Measurements from ENCODE around the gene TAP1. TPM values are rescaled to one million over a fixed set of nuclear protein-coding genes. Genes with fewer than 3 reads are reported as not detected.

The TAP1 gene
- total RNA-seq, 1 donor from 2014 or later: 10.3 TPM

DNA sequence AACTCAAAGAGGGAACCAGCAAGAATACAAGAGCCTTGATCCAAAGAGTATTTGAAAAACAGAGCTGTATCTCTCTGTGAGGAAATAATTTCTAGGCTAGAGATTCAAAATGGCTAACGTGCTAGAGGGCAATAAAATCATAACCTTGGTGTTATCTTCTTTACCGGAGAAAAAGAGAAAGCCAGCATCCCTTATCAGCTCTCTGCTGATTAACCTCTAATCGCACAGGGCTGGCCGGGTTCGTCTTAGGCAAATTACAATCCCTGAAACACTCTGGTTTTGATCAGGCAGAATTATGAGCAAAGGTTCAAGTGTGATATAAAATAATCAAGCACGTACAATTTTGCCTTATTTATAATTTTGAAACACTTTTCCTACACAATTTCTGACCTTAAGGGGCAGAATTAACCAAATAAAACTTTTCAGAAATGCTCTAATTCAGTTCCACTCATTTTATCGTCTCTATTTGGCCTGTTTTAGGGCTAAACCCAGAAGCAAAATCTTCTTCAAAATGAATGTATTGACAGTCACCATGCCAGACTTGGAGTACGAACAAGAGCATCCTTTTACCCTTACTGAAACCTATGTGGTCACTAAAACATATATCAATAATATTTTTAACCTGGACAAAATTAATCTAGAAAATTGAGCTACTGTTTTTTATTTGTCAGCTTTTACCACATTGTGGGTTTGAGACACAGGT lies 14.2 kb upstream of the TAP1 start:
- no peak overlapping the region for H3K27ac Mint-ChIP-seq
- peaks cover 61% of the 10 kb centered on the region for H3K27me3 Mint-ChIP-seq (ENCODE audit: low read depth)
- no peak for DNase-seq (ENCODE audit: low spot score in 2 of 2, unreplicated experiment in 2 of 2)
- TF ChIP-seq, protein P1, sequence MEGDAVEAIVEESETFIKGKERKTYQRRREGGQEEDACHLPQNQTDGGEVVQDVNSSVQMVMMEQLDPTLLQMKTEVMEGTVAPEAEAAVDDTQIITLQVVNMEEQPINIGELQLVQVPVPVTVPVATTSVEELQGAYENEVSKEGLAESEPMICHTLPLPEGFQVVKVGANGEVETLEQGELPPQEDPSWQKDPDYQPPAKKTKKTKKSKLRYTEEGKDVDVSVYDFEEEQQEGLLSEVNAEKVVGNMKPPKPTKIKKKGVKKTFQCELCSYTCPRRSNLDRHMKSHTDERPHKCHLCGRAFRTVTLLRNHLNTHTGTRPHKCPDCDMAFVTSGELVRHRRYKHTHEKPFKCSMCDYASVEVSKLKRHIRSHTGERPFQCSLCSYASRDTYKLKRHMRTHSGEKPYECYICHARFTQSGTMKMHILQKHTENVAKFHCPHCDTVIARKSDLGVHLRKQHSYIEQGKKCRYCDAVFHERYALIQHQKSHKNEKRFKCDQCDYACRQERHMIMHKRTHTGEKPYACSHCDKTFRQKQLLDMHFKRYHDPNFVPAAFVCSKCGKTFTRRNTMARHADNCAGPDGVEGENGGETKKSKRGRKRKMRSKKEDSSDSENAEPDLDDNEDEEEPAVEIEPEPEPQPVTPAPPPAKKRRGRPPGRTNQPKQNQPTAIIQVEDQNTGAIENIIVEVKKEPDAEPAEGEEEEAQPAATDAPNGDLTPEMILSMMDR (IDR thresholded peaks at IDR 0.05; ENCODE audit: unreplicated experiment): no peak
- H3K4me3 Mint-ChIP-seq: no peak overlapping the region
- H3K4me1 Mint-ChIP-seq: peaks cover 2% of the 10 kb centered on the region
- no peaks in the 10 kb centered on the region for H3K36me3 Mint-ChIP-seq
- H3K9me3 Mint-ChIP-seq: no peaks in the 10 kb centered on the region

DNA sequence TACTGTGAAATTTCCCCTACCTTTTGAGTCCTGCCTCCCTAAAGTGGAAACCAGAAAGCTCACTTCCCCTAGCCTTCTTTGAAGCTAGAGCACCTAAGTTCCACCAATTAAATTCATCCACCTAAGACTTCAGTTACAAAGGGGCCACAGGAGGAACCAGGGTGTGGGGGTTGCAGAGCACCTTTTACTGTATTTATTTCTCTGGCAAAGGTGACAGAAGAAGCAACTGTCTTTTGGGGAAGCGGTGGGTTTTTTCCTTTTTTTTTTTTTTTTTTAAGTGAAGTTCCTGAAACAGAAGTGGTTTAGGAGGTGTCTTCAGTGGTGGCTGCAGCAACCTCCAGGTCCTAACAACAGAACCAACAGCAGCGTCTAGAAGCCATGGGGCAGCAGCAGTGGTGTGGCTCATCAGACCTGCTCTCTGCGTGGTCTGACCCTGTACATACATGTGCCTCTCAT lies 13.5 kb upstream of the TAP1 start:
- peaks cover 58% of the 10 kb centered on the region for H3K27me3 Mint-ChIP-seq (ENCODE audit: low read depth)
- no peak overlapping the region for H3K4me3 Mint-ChIP-seq
- DNase-seq (ENCODE audit: low spot score in 2 of 2, unreplicated experiment in 2 of 2): no peak
- H3K27ac Mint-ChIP-seq: no peak overlapping the region
- no peaks in the 10 kb centered on the region for H3K36me3 Mint-ChIP-seq
- no peaks in the 10 kb centered on the region for H3K9me3 Mint-ChIP-seq
- H3K4me1 Mint-ChIP-seq: peaks cover 4% of the 10 kb centered on the region
- TF ChIP-seq, protein P1 (IDR thresholded peaks at IDR 0.05; ENCODE audit: unreplicated experiment): no peak

DNA sequence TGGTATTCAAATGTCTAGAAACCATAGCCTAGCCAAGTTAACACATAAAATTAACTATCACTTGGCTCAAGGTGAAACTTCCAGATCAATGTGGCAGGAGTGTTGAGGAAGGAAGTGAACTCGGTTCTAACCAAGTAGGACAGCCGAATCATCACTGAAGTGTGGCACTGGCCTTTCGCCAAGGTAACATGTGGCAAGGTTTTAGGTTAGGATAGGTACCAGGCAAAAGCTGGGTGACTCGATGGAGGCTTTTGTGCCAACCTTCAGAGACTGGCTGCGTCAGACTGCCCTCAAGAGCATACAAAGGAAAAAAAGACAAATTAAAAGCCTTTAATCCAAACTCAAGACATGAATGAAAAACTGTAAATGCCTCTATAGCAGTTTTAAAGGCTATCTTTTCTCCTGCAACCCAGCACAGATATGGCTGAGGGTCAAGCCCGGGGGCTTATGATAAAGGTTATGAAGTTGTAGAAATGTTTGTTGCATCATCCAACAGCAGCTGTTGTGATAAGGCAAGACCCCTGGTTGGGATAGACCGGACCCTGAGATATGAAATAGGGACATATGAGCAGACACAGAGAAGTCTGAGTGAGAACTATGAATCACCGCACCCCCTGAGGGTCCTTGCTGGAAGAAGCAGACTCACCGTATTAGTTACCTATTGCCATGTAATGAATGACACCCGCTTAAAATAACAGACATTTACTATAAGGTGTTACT lies 12.4 kb upstream of the TAP1 start:
- no peaks in the 10 kb centered on the region for H3K36me3 Mint-ChIP-seq
- H3K27me3 Mint-ChIP-seq (ENCODE audit: low read depth): peaks cover 48% of the 10 kb centered on the region
- DNase-seq (ENCODE audit: low spot score in 2 of 2, unreplicated experiment in 2 of 2): no peak
- no peak overlapping the region for H3K27ac Mint-ChIP-seq
- no peak overlapping the region for H3K4me3 Mint-ChIP-seq
- TF ChIP-seq, protein P1 (IDR thresholded peaks at IDR 0.05; ENCODE audit: unreplicated experiment): no peak
- no peaks in the 10 kb centered on the region for H3K9me3 Mint-ChIP-seq
- H3K4me1 Mint-ChIP-seq: peaks cover 14% of the 10 kb centered on the region

DNA sequence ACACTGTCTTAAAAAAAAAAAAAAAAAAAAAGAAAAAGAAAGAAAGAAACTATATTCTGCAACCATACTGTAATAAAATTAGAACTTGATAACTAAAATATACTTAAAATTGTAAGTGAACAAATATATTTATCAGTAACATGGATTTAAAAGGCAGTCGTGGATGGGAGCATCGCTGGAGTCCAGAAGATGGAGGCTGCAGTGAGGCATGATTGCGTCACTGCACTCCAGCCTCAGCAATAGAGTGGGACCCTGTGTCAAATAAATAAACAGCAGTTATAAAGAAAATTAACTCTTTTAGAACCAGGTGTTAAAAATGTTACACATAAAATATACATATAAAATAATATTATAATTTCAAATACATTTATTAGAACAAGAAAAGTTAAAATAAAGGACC lies 9.2 kb upstream of the TAP1 start:
- Mint-ChIP-seq H3K4me1 (peaks cover 19% of the 10 kb centered on the region), H3K27me3 (ENCODE audit: low read depth) (peaks cover 50% of the 10 kb centered on the region), H3K27ac (no peak overlapping the region), H3K36me3 (no peaks in the 10 kb centered on the region), H3K9me3 (no peaks in the 10 kb centered on the region), H3K4me3 (no peak overlapping the region)
- no peak for DNase-seq (ENCODE audit: low spot score in 2 of 2, unreplicated experiment in 2 of 2)
- TF ChIP-seq, protein P1 (IDR thresholded peaks at IDR 0.05; ENCODE audit: unreplicated experiment): no peak

DNA sequence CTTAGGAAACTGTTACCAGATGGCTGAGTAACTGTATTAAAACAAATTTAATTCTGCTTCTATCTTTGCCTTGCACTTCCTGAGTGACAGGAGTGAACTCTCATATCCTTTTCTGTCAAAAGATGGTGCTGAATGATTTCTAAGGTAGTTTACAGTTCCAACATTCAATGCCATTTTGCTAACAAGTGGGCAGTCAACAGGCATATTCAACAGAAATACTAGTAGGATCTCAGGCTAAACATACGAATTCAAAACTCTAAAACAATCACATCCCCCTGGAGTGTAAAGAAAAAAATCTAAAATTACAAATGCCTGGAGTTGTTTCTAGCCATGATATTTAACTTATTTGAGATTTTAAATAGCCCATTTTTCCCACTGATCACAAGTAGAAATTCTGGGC lies 7.2 kb upstream of the TAP1 start:
- DNase-seq (ENCODE audit: low spot score in 2 of 2, unreplicated experiment in 2 of 2): no peak
- H3K4me3 Mint-ChIP-seq: no peak overlapping the region
- H3K27ac Mint-ChIP-seq: peak overlapping the region; percentile 96
- no peaks in the 10 kb centered on the region for H3K9me3 Mint-ChIP-seq
- H3K4me1 Mint-ChIP-seq: peaks cover 18% of the 10 kb centered on the region
- no peaks in the 10 kb centered on the region for H3K36me3 Mint-ChIP-seq
- H3K27me3 Mint-ChIP-seq (ENCODE audit: low read depth): peaks cover 52% of the 10 kb centered on the region
- TF ChIP-seq, protein P1 (IDR thresholded peaks at IDR 0.05; ENCODE audit: unreplicated experiment): no peak

Data from mesothelial cell of epicardium (in vitro differentiated cells).